ENCODE data around the gene UMPS. TPM values are rescaled to one million over a fixed set of nuclear protein-coding genes. Genes with fewer than 3 reads are reported as not detected.

UMPS gene
- total RNA-seq, 1 donor from 2014 or later: 52.8 TPM

GRCh38 chr3:124791639-124792151 lies 61.4 kb downstream of the UMPS start:
- Mint-ChIP-seq H3K4me1 (ENCODE audit: low read depth) (peaks cover 14% of the 10 kb centered on the region), H3K27me3 (ENCODE audit: low read depth) (peaks cover 7% of the 10 kb centered on the region), H3K27ac (no peak overlapping the region), H3K4me3 (ENCODE audit: low read depth) (no peak overlapping the region), H3K36me3 (ENCODE audit: low read depth) (no peaks in the 10 kb centered on the region), H3K9me3 (no peaks in the 10 kb centered on the region)
- intact Hi-C loops (cut with micrococcal nuclease): no loop called here
- no peak for DNase-seq (ENCODE audit: low spot score)

- Mint-ChIP-seq H3K27ac (no peak overlapping the region), H3K36me3 (ENCODE audit: low read depth) (no peaks in the 10 kb centered on the region), H3K4me3 (ENCODE audit: low read depth) (no peak overlapping the region), H3K27me3 (ENCODE audit: low read depth) (peaks cover 7% of the 10 kb centered on the region), H3K9me3 (no peaks in the 10 kb centered on the region), H3K4me1 (ENCODE audit: low read depth) (peaks cover 9% of the 10 kb centered on the region)
- DNase-seq (ENCODE audit: low spot score): no peak
- intact Hi-C loops (cut with micrococcal nuclease): no loop called here
These were observed 62.2 kb downstream of the UMPS start for GRCh38 chr3:124792341-124793040.

- H3K4me1 Mint-ChIP-seq (ENCODE audit: low read depth): peaks cover 9% of the 10 kb centered on the region
- H3K4me3 Mint-ChIP-seq (ENCODE audit: low read depth): no peak overlapping the region
- H3K27ac Mint-ChIP-seq: no peak overlapping the region
- H3K9me3 Mint-ChIP-seq: no peaks in the 10 kb centered on the region
- H3K27me3 Mint-ChIP-seq (ENCODE audit: low read depth): peaks cover 7% of the 10 kb centered on the region
- no peak for DNase-seq (ENCODE audit: low spot score)
- no peaks in the 10 kb centered on the region for H3K36me3 Mint-ChIP-seq (ENCODE audit: low read depth)
- intact Hi-C loops (cut with micrococcal nuclease): no loop called here
These were observed 62.9 kb downstream of the UMPS start for GRCh38 chr3:124793054-124793739.

GRCh38 chr3:124796477-124796876 lies 66.2 kb downstream of the UMPS start:
- no peaks in the 10 kb centered on the region for H3K36me3 Mint-ChIP-seq (ENCODE audit: low read depth)
- H3K27me3 Mint-ChIP-seq (ENCODE audit: low read depth): peaks cover 5% of the 10 kb centered on the region
- H3K27ac Mint-ChIP-seq: no peak overlapping the region
- DNase-seq (ENCODE audit: low spot score): no peak
- peaks cover 5% of the 10 kb centered on the region for H3K4me1 Mint-ChIP-seq (ENCODE audit: low read depth)
- no peaks in the 10 kb centered on the region for H3K9me3 Mint-ChIP-seq
- no peak overlapping the region for H3K4me3 Mint-ChIP-seq (ENCODE audit: low read depth)
- intact Hi-C loops (cut with micrococcal nuclease): no loop called here

GRCh38 chr3:124797426-124797945 lies 67.2 kb downstream of the UMPS start:
- DNase-seq (ENCODE audit: low spot score): no peak
- Mint-ChIP-seq H3K36me3 (ENCODE audit: low read depth) (no peaks in the 10 kb centered on the region), H3K27ac (no peak overlapping the region), H3K9me3 (no peaks in the 10 kb centered on the region), H3K4me3 (ENCODE audit: low read depth) (no peak overlapping the region), H3K4me1 (ENCODE audit: low read depth) (no peaks in the 10 kb centered on the region), H3K27me3 (ENCODE audit: low read depth) (peaks cover 3% of the 10 kb centered on the region)
- intact Hi-C loops (cut with micrococcal nuclease): no loop called here

Other genes with a start within 250 kb of the UMPS start
- 3.3 and 4.3 TPM in 2 replicates for gene ITGB5, start 156.9 kb downstream of the UMPS start, total RNA-seq
- not detected in 2 replicates for gene MUC13, start 204.3 kb downstream of the UMPS start, total RNA-seq

All from activated T-helper 2 cell treated with anti-CD3 and anti-CD28 coated beads, Interferon-gamma antibody, Interleukin-2, Interleukin-4, amounts not matched to agents 10 μg/mL and 5 μg/mL and 100 μg/mL, durations not matched to agents 14 hours and 24 hours and 36 hours (primary cell).